ENCODE data around the gene ANKMY1. TPM values are rescaled to one million over a fixed set of nuclear protein-coding genes. Genes with fewer than 3 reads are reported as not detected.
A peak's percentile ranks its signal among the peaks of the same experiment; 100 is the strongest.

Gene ANKMY1
- total and polyA plus RNA-seq, 2 experiments from 2014 or later = 2.3 to 8.9 TPM

DNA sequence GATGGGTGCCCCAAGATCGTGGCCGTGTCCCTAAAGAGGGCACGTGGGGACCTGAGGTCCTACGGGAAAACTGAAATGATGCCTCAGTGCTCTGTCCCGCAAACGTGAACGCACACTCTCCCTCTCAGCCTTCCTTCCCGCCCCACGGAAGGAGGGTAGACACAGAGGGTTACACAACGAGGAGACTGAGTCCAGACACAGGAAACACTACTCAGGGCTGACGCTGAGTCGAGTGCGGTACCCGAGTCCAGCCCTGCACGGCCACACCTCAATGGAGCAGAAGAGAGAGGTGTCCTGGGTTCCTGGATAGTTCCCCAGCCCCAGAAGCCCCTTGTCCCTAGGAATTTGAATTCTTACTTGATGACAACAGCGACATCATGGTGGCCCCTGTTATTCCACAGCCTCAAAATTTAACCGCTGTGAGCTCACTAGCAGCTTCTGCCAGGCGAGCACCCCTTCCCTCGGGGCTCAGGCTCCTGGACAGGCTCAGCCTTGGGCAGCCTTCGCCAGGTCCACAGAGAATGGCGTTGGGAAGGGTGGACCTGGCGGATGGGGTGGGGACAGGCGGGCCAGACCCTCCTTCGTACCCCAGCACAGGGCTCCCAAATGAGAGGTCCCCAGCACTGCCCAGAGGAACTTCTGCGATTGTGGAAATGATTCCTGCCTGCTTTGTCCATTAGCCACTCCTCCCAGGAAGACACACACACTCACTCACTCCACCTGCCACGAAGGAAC is 9.5 kb upstream of the ANKMY1 start:
- ATAC-seq = peak; percentile 2; the same call in 2 of the 3 replicates
- TF ChIP-seq EZH2phosphoT487 (IDR thresholded peaks at IDR 0.05; ENCODE audit: unreplicated experiment) = no peak
- TF ChIP-seq REST (IDR thresholded peaks at IDR 0.05; ENCODE audit: unreplicated experiment) = no peak
- no peak for TF ChIP-seq ZNF331 (CRISPR knock-in tag; IDR thresholded peaks at IDR 0.05; ENCODE audit: low read depth)
- TF ChIP-seq EZH2 (IDR thresholded peaks at IDR 0.05; ENCODE audit: low read depth, unreplicated experiment) = no peak
- TF ChIP-seq ETS1 (IDR thresholded peaks at IDR 0.05) = no peak
- TF ChIP-seq ZNF114 (CRISPR knock-in tag; IDR thresholded peaks at IDR 0.05) = no peak
- TF ChIP-seq, protein P1, sequence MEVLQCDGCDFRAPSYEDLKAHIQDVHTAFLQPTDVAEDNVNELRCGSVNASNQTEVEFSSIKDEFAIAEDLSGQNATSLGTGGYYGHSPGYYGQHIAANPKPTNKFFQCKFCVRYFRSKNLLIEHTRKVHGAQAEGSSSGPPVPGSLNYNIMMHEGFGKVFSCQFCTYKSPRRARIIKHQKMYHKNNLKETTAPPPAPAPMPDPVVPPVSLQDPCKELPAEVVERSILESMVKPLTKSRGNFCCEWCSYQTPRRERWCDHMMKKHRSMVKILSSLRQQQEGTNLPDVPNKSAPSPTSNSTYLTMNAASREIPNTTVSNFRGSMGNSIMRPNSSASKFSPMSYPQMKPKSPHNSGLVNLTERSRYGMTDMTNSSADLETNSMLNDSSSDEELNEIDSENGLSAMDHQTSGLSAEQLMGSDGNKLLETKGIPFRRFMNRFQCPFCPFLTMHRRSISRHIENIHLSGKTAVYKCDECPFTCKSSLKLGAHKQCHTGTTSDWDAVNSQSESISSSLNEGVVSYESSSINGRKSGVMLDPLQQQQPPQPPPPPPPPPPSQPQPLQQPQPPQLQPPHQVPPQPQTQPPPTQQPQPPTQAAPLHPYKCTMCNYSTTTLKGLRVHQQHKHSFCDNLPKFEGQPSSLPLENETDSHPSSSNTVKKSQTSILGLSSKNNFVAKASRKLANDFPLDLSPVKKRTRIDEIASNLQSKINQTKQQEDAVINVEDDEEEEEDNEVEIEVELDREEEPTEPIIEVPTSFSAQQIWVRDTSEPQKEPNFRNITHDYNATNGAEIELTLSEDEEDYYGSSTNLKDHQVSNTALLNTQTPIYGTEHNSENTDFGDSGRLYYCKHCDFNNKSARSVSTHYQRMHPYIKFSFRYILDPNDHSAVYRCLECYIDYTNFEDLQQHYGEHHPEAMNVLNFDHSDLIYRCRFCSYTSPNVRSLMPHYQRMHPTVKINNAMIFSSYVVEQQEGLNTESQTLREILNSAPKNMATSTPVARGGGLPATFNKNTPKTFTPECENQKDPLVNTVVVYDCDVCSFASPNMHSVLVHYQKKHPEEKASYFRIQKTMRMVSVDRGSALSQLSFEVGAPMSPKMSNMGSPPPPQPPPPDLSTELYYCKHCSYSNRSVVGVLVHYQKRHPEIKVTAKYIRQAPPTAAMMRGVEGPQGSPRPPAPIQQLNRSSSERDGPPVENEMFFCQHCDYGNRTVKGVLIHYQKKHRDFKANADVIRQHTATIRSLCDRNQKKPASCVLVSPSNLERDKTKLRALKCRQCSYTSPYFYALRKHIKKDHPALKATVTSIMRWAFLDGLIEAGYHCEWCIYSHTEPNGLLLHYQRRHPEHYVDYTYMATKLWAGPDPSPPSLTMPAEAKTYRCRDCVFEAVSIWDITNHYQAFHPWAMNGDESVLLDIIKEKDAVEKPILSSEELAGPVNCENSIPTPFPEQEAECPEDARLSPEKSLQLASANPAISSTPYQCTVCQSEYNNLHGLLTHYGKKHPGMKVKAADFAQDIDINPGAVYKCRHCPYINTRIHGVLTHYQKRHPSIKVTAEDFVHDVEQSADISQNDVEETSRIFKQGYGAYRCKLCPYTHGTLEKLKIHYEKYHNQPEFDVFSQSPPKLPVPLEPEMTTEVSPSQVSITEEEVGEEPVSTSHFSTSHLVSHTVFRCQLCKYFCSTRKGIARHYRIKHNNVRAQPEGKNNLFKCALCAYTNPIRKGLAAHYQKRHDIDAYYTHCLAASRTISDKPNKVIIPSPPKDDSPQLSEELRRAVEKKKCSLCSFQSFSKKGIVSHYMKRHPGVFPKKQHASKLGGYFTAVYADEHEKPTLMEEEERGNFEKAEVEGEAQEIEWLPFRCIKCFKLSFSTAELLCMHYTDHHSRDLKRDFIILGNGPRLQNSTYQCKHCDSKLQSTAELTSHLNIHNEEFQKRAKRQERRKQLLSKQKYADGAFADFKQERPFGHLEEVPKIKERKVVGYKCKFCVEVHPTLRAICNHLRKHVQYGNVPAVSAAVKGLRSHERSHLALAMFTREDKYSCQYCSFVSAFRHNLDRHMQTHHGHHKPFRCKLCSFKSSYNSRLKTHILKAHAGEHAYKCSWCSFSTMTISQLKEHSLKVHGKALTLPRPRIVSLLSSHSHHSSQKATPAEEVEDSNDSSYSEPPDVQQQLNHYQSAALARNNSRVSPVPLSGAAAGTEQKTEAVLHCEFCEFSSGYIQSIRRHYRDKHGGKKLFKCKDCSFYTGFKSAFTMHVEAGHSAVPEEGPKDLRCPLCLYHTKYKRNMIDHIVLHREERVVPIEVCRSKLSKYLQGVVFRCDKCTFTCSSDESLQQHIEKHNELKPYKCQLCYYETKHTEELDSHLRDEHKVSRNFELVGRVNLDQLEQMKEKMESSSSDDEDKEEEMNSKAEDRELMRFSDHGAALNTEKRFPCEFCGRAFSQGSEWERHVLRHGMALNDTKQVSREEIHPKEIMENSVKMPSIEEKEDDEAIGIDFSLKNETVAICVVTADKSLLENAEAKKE (CRISPR knock-in tag; IDR thresholded peaks at IDR 0.05) = no peak
- Histone ChIP-seq H3K79me2 (replicated peaks; ENCODE audit: insufficient read depth) (no peaks in the 10 kb centered on the region), H3K36me3 (ENCODE audit: insufficient read depth) (no peaks in the 10 kb centered on the region), H3K4me2 (peak overlapping the region; percentile 86), H3F3A (replicated peaks; ENCODE audit: low read depth) (peaks cover 7% of the 10 kb centered on the region; the same call in 1 of the 2 replicates), H3K27ac (ENCODE audit: low read depth) (no peak overlapping the region), H3K4me1 (ENCODE audit: insufficient read depth) (peaks cover 7% of the 10 kb centered on the region; the same call in 1 of the 2 replicates), H4K20me1 (replicated peaks; ENCODE audit: insufficient read depth) (no peaks in the 10 kb centered on the region; the same call in 1 of the 2 replicates), H2AFZ (0 out of 2 replicates have a peak overlapping the region, but pooled peaks have one; percentile 89), H3K9me2 (ENCODE audit: insufficient read depth) (peaks cover 6% of the 10 kb centered on the region; the same call in 1 of the 2 replicates), H3K4me3 (peak overlapping the region; percentile 68), H3K27me3 (ENCODE audit: insufficient read depth) (peaks cover 32% of the 10 kb centered on the region)
- peak overlapping the region; percentile 70 for H3K4me3 Mint-ChIP-seq
- H3K27ac Mint-ChIP-seq = no peak overlapping the region
- peaks cover 36% of the 10 kb centered on the region for H3K27me3 Mint-ChIP-seq (ENCODE audit: insufficient read depth, low read depth, poor library complexity)
- 0 out of 3 replicates have a peak, but pooled peaks cover 3% of the 10 kb centered on the region for H3K36me3 Mint-ChIP-seq (ENCODE audit: low read depth)
- peaks cover 24% of the 10 kb centered on the region for H3K4me1 Mint-ChIP-seq
- DNase-seq (ENCODE audit: low spot score) = no peak
- no peaks in the 10 kb centered on the region for H3K9me3 Mint-ChIP-seq
